ENCODE data around the gene PEX11A.

Gene PEX11A

DNA sequence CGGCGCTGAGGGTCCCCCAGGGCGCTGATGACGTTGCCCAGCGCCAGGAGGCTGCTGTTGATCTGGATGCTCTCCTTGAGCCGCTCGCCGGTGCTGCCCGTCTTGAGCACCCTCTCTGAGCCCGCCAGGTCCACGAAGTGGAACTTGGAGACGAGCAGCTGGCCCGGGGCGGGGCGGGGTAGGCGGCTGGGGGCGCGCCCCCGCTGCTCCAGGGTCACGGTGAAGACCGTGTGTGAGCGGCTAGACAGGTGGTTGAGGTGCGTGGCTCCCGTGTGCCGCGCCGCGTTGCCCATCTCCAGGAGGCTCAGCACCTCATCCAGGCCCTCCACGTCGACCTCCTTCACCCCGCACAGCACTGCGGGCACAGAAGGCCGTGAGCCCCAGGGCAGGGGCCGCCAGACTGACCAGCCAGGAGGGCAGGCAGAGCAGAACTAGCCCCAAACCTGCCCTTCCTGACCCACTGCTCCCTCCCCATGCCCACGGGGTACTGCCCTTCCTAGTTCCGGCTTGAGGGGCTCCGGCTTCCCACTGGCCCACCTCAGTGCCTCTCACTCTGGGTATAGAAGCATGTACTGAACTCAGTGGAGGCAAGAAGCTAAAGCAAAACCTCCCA is 41.4 kb downstream of the PEX11A start:
- no peaks in the 10 kb centered on the region for H3K9me3 ChIP-seq (ENCODE audit: control insufficient read depth, insufficient read depth, low read length)
- peaks cover 5% of the 10 kb centered on the region; the same call in 1 of the 2 replicates for H3K27me3 ChIP-seq (ENCODE audit: control insufficient read depth, low read length)
- no peaks in the 10 kb centered on the region for H3K9me2 ChIP-seq (replicated peaks; ENCODE audit: control insufficient read depth, low read length)
- no peak overlapping the region for H3K4me2 ChIP-seq (ENCODE audit: low read length)
- no peaks in the 10 kb centered on the region for H4K20me1 ChIP-seq (ENCODE audit: control insufficient read depth, insufficient read depth, low read depth, low read length)
- H3K27ac ChIP-seq (ENCODE audit: low read depth, low read length) = no peak overlapping the region
- no peak overlapping the region for H3K4me3 ChIP-seq (ENCODE audit: low read length)
- TF ChIP-seq, protein P1, sequence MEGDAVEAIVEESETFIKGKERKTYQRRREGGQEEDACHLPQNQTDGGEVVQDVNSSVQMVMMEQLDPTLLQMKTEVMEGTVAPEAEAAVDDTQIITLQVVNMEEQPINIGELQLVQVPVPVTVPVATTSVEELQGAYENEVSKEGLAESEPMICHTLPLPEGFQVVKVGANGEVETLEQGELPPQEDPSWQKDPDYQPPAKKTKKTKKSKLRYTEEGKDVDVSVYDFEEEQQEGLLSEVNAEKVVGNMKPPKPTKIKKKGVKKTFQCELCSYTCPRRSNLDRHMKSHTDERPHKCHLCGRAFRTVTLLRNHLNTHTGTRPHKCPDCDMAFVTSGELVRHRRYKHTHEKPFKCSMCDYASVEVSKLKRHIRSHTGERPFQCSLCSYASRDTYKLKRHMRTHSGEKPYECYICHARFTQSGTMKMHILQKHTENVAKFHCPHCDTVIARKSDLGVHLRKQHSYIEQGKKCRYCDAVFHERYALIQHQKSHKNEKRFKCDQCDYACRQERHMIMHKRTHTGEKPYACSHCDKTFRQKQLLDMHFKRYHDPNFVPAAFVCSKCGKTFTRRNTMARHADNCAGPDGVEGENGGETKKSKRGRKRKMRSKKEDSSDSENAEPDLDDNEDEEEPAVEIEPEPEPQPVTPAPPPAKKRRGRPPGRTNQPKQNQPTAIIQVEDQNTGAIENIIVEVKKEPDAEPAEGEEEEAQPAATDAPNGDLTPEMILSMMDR (IDR thresholded peaks at IDR 0.05; ENCODE audit: low read depth, low read length, poor library complexity, severe bottlenecking) = no peak
- no peak for TF ChIP-seq EZH2phosphoT487 (IDR thresholded peaks at IDR 0.05; ENCODE audit: borderline replicate concordance, low read length)
- H3K36me3 ChIP-seq (ENCODE audit: control insufficient read depth, low read length) = no peaks in the 10 kb centered on the region
- no peaks in the 10 kb centered on the region for H3F3A ChIP-seq (ENCODE audit: control insufficient read depth, insufficient read depth)
- H3K79me2 ChIP-seq (ENCODE audit: control insufficient read depth, low read length) = no peaks in the 10 kb centered on the region
- no peaks in the 10 kb centered on the region for H3K4me1 ChIP-seq (ENCODE audit: control insufficient read depth, low read length)

DNA sequence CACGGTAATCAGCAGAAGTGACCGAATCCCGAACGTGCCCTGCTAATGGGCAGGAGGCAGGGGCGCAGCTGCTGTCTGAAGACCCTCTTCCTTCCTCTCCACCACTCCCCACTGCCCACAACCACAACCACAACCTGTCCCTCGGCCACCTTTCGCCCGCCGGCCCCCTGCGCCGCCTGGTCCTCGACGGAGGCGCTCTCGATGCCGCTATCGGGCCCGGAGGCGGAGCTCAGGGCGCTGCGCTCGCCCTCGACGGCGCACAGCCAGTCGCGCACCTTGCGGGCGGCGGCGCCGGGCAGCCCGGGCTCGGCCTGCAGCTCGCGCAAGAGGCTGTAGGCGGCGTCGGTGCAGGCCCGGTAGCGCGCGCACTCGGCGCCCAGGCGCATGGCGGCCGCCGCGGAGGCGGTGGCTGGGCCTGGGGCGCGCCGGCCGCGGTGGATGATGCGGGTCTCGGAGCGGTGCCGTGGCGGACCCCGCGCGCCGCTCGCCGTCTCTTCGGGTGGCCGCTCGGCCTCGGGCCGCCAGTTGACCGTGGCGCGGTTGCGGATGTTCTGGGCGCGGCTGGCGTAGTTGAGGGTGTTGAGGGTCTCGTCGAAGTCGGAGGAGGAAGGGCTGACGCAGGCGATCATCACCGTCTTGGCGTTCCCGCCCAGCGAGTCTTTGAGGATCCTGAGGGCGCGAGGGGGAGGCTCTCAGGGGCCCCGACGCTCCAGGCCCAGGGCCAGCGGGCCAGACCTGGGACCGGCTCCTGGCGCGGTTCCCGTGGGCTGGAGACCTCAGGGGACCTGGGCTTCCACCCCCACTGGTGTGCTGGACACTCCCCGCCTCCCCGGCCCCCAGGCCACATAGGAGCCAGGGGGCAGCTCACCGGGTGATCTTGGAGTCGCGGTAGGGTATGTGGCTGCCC is 42.2 kb downstream of the PEX11A start:
- Histone ChIP-seq H3K9me2 (replicated peaks; ENCODE audit: control insufficient read depth, low read length) (no peaks in the 10 kb centered on the region), H3K9me3 (ENCODE audit: control insufficient read depth, insufficient read depth, low read length) (no peaks in the 10 kb centered on the region), H3K4me3 (ENCODE audit: low read length) (no peak overlapping the region), H3K27me3 (ENCODE audit: control insufficient read depth, low read length) (peaks cover 3% of the 10 kb centered on the region; the same call in 1 of the 2 replicates), H3K4me1 (ENCODE audit: control insufficient read depth, low read length) (no peaks in the 10 kb centered on the region), H3K36me3 (ENCODE audit: control insufficient read depth, low read length) (no peaks in the 10 kb centered on the region), H3K4me2 (ENCODE audit: low read length) (no peak overlapping the region), H4K20me1 (ENCODE audit: control insufficient read depth, insufficient read depth, low read depth, low read length) (no peaks in the 10 kb centered on the region), H3F3A (ENCODE audit: control insufficient read depth, insufficient read depth) (no peaks in the 10 kb centered on the region), H3K27ac (ENCODE audit: low read depth, low read length) (no peak overlapping the region), H3K79me2 (ENCODE audit: control insufficient read depth, low read length) (no peaks in the 10 kb centered on the region)
- TF ChIP-seq EZH2phosphoT487 (IDR thresholded peaks at IDR 0.05; ENCODE audit: borderline replicate concordance, low read length) = no peak
- TF ChIP-seq, protein P1 (IDR thresholded peaks at IDR 0.05; ENCODE audit: low read depth, low read length, poor library complexity, severe bottlenecking) = no peak

DNA sequence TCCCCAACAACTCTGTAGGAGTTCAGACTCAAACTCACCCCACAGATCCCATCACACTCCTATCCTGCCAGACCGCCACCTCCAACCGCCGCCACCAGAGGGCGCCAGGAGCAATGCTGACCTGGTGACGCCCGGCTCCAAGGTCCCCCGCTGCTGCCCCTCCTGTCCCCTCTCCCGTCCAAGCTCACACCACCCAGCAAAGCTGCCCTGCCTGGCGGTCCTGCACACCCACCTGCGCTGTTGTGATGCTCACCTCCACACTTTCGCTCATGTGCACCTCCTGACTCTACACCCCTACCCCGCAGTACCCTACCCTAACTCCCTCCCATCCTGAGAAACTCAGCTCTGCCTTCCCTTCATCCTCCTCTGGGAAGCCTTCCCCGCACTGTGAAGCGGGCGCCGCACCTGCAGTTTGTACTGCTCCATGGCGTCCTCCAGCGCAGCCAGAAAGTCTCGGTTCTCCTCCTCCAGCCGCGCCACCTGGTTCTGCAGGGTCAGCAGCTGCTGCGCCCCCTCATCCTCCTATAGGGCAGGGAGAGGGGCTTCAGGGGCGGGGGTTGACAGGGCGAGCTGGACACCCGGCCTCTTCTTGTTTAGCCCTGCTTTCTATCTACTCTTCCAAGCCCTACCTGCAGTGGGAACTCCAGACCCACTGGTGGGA is 43.2 kb downstream of the PEX11A start:
- no peaks in the 10 kb centered on the region for H3K27me3 ChIP-seq (ENCODE audit: control insufficient read depth, low read length)
- H3K4me3 ChIP-seq (ENCODE audit: low read length) = no peak overlapping the region
- peak overlapping the region; percentile 34; the same call in 1 of the 2 replicates for H3K4me2 ChIP-seq (ENCODE audit: low read length)

More for the DNA sequence above, 43.2 kb downstream of the PEX11A start:
- Histone ChIP-seq H3F3A (ENCODE audit: control insufficient read depth, insufficient read depth) (no peaks in the 10 kb centered on the region), H3K36me3 (ENCODE audit: control insufficient read depth, low read length) (no peaks in the 10 kb centered on the region), H3K79me2 (ENCODE audit: control insufficient read depth, low read length) (no peaks in the 10 kb centered on the region), H4K20me1 (ENCODE audit: control insufficient read depth, insufficient read depth, low read depth, low read length) (no peaks in the 10 kb centered on the region), H3K9me2 (replicated peaks; ENCODE audit: control insufficient read depth, low read length) (no peaks in the 10 kb centered on the region), H3K27ac (ENCODE audit: low read depth, low read length) (no peak overlapping the region), H3K9me3 (ENCODE audit: control insufficient read depth, insufficient read depth, low read length) (no peaks in the 10 kb centered on the region), H3K4me1 (ENCODE audit: control insufficient read depth, low read length) (no peaks in the 10 kb centered on the region)
- no peak for TF ChIP-seq EZH2phosphoT487 (IDR thresholded peaks at IDR 0.05; ENCODE audit: borderline replicate concordance, low read length)
- TF ChIP-seq, protein P1 (IDR thresholded peaks at IDR 0.05; ENCODE audit: low read depth, low read length, poor library complexity, severe bottlenecking) = peak; percentile 95
